HG03066 (cell line): ENCODE measurements around the gene SLC4A1.
A peak's percentile ranks its signal among the peaks of the same experiment; 100 is the strongest.

Experiments
- ATAC-seq: cut with Tn5 transposase; IDR thresholded peaks from one replicate; pipeline ENCODE4 v1.9.1; 2021; ENCODE audit warnings: low read depth; ENCODE audit not compliant: unreplicated experiment

SLC4A1 gene

GRCh38 chr17:44209786-44210341 lies 58.1 kb downstream of the SLC4A1 start:
- ATAC-seq: no peak

- ATAC-seq: no peak
Measured at GRCh38 chr17:44207743-44208142, 60.2 kb downstream of the SLC4A1 start.

GRCh38 chr17:44207319-44207718 lies 60.6 kb downstream of the SLC4A1 start:
- ATAC-seq: no peak

GRCh38 chr17:44206825-44207155 lies 61.1 kb downstream of the SLC4A1 start:
- ATAC-seq: no peak

GRCh38 chr17:44205962-44206824 lies 61.7 kb downstream of the SLC4A1 start:
- ATAC-seq: no peak

GRCh38 chr17:44204441-44204882 lies 63.5 kb downstream of the SLC4A1 start:
- no peak for ATAC-seq

- no peak for ATAC-seq
Measured at GRCh38 chr17:44203731-44204440, 64.0 kb downstream of the SLC4A1 start.

- no peak for ATAC-seq
Measured at GRCh38 chr17:44202756-44203155, 65.2 kb downstream of the SLC4A1 start.

- ATAC-seq: no peak
Measured at GRCh38 chr17:44200478-44201155, 67.3 kb downstream of the SLC4A1 start.

GRCh38 chr17:44199553-44200477 lies 68.1 kb downstream of the SLC4A1 start, which contains the start of gene ATXN7L3:
Gene ATXN7L3, minus strand, starts transcription at chr17:44199884. Its CDS starts 1,814 bp downstream, at chr17:44198070.
- ATAC-seq: peak; percentile 64

GRCh38 chr17:44198721-44199552 lies 69.0 kb downstream of the SLC4A1 start:
- ATAC-seq: peak; percentile 19
